Stimulated activated CD4-positive, alpha-beta T cell treated with anti-CD3 and anti-CD28 coated beads, Interleukin-1b, Interleukin-23, amount 100 ng/mL, for 48 hours (primary cell): ENCODE results near the gene ZNF234.
"Not testable (repeated sequence)": the region's sequence is repeated elsewhere in the genome, so short reads cannot be mapped to it uniquely, and the experiment has no call there.

Experiments used
- DNase-seq: peaks from one replicate; pipeline ENCODE4 v3.0.0-alpha.2; 2020

The ZNF234 gene

GRCh38 chr19:44182145-44182544 lies 40.8 kb downstream of the ZNF234 start:
- no peak for DNase-seq

- DNase-seq, result no peak
These were observed 48.7 kb downstream of the ZNF234 start for GRCh38 chr19:44190020-44190419.

- no peak for DNase-seq
These were observed 50.8 kb downstream of the ZNF234 start for GRCh38 chr19:44192127-44192526.

GRCh38 chr19:44196772-44197171 lies 55.4 kb downstream of the ZNF234 start:
- no peak for DNase-seq

- DNase-seq, result no peak
These were observed 61.1 kb downstream of the ZNF234 start for GRCh38 chr19:44202470-44202869.

- DNase-seq, result no peak
These were observed 61.6 kb downstream of the ZNF234 start for GRCh38 chr19:44202974-44203373.

- DNase-seq, result not testable (repeated sequence)
These were observed 62.5 kb downstream of the ZNF234 start for GRCh38 chr19:44203877-44204276.

GRCh38 chr19:44204772-44205171 lies 63.4 kb downstream of the ZNF234 start:
- DNase-seq, result no peak

GRCh38 chr19:44207126-44207803 lies 65.9 kb downstream of the ZNF234 start:
- peak; percentile 81 for DNase-seq
